Stimulated activated CD8-positive, alpha-beta memory T cell treated with anti-CD3 and anti-CD28 coated beads, Interleukin-4, amount 100 ng/mL, for 48 hours (primary cell): Measurements from ENCODE around the gene CHD1.

Experiments
- DNase-seq: peaks from one replicate; pipeline ENCODE4 v3.0.0-alpha.2; 2020

CHD1 gene

DNA sequence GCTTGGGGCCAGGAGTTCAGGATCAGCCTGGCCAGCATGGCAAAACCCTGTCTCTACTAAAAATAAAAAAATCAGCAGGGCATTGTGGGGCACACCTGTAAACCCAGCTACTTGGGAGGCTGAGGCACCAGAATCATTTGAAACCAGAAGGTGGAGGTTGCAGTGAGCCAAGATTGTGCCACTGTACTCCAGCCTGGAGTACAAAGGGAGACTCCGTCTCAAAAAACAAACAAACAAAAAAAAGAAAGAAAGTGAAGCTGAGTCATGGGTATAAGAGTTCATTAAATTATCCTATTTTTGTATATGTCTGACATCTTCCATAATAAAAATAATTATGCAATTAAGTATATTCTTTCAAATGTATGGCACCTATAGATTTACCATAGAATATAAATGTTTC is 37.2 kb downstream of the CHD1 start:
- DNase-seq, result no peak

GRCh38 chr5:98880598-98880997 is 48.2 kb downstream of the CHD1 start:
- DNase-seq, result no peak

GRCh38 chr5:98880151-98880550 is 48.7 kb downstream of the CHD1 start:
- peak; percentile 41 for DNase-seq

DNA sequence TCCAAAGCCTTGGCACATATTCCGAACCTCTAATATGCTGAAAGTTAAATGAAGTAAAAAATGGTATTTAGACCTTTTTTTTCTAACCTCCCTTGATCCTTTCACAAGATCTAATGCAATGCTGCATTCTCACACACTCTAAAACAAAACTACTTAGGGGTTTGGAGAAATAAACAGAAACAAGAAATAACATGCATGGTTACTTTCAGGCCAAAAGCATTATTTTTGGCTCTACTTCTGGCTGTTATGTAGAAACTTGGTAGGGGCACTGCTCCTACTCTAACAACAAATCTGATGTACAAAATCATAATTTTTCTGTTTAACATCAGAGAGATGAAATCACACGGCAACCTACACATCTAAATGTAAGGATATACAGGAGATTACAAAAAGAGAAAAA is 51.2 kb downstream of the CHD1 start:
- DNase-seq, result no peak

DNA sequence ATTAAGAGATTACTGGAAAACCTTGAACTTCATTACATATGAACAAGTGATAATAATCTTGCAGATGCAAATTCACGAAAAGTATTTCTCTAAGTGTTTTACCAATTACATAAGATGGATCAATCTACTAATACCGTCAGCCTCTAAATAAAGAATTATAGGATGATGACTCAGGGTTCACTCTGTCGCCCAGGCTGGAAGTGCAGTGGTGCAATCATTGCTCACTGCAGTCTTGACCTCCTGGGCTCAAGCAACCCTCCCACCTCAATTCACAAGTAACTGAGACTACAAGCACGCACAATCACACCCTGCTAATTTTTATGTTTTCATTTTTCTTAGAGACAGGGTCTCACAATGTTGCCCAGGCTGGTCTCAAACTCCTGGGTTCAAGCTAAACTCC is 56.1 kb downstream of the CHD1 start:
- no peak for DNase-seq

- no peak for DNase-seq
Observed at GRCh38 chr5:98865690-98866089, 63.1 kb downstream of the CHD1 start.

- DNase-seq, result no peak
Observed at GRCh38 chr5:98847054-98847453, 81.8 kb downstream of the CHD1 start.

DNA sequence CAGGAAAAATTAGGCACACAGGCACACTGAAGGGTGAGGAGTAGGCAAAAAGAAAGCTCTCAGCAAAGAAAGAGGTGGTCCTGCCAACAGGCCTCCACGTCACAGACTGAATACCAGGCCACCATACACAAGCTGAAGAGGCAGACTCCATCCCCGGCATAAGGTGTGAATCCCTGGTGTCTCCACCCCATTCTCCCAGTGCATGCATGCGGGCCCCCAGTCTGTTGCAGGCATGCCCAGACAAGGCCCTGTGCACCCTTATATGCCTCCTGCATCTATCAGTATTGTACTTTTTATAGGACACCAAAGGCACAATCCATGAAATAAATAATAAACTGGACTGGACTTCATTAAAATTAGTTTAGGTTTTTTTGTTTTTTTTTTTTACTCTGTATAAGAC is 82.3 kb downstream of the CHD1 start:
- no peak for DNase-seq

DNA sequence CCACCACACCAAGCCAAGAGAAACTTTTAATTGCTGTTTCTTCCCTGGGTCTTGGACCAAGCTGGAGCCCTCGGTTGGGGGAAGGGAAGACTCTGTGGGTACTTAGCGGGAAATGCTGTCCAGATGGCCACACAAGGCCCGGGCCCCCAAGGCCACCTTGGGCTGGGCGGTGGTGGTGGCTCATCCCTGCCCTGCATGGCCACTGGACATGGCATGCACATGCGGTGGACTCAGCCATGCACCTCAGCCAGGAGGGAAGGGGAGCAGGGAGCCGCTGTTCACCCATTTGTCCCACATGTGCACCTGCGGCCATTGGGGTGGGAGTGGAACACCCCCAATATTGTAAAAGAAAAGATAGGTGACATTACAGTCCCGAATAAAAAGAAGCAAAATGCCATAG is 82.9 kb downstream of the CHD1 start:
- DNase-seq, result no peak

DNA sequence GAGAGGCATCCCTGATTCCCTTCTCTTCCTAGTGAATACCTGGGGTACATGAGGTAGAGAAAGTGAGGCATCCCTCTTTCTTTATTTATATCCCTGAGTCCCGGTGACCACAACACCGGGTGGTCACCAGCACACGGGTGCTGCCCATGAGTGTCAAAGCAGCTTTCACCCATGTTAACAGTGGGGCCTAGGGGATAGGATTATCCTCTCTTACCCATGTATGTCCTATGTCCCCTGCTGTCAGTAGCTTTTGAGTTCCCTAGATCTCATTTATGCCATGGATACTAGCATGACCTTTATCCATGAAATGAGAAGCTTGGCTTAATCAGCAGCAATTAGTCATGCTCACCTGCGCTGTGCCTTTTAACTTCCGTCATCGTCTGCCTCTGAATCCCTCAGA is 83.9 kb downstream of the CHD1 start:
- no peak for DNase-seq

- DNase-seq, result no peak
Observed at GRCh38 chr5:98843481-98843880, 85.3 kb downstream of the CHD1 start.

- DNase-seq, result no peak
Observed at GRCh38 chr5:98840946-98841345, 87.9 kb downstream of the CHD1 start.

- DNase-seq, result peak; percentile 28
Observed at GRCh38 chr5:98839469-98840383, 89.1 kb downstream of the CHD1 start.

DNA sequence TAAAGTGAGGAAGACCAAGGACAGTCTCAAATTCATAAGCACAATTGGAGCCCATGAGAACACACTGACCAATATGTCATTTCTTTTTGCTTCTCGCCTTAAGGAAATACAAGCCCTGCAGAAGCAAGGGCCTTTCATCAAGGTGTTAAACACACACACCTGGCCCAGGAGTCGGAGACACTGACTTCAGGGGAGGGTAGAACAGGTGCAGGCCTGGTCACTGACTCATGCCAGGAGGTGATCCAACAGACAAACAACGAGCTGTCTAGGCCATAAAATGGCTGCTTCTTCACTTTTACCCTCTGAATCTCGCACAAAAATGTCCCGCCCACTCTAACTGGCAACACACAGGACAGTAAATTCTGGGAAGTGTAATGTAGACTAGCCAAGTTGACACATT is 92.6 kb downstream of the CHD1 start:
- no peak for DNase-seq

GRCh38 chr5:98827588-98828284 is 101.1 kb downstream of the CHD1 start:
- no peak for DNase-seq

GRCh38 chr5:98827161-98827560 is 101.6 kb downstream of the CHD1 start:
- DNase-seq, result no peak

GRCh38 chr5:98825582-98826375 is 103.0 kb downstream of the CHD1 start:
- DNase-seq, result no peak

- no peak for DNase-seq
Observed at GRCh38 chr5:98816582-98817222, 112.1 kb downstream of the CHD1 start.

GRCh38 chr5:98813755-98814154 is 115.1 kb downstream of the CHD1 start:
- DNase-seq, result no peak

DNA sequence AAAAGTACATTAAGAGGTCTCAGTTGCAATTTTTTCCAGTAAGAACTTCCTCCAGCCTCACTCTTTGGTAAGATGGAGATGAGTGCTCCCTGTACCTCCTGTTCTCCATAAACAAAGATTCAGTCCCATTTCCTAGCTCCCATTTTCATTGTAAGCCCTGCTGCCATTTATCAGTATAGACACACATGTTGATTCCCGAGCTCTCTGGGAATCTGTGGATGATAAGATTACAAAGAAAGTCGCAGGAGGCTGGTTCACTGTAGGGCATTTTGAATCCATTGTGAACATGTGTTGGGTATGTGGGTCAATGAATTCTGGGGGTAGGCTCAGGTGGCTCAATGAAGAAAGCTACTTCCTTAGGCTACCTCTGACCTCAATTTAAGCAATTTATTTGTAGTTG is 118.6 kb downstream of the CHD1 start:
- DNase-seq, result no peak

GRCh38 chr5:98807806-98808205 is 121.0 kb downstream of the CHD1 start:
- DNase-seq, result no peak

DNA sequence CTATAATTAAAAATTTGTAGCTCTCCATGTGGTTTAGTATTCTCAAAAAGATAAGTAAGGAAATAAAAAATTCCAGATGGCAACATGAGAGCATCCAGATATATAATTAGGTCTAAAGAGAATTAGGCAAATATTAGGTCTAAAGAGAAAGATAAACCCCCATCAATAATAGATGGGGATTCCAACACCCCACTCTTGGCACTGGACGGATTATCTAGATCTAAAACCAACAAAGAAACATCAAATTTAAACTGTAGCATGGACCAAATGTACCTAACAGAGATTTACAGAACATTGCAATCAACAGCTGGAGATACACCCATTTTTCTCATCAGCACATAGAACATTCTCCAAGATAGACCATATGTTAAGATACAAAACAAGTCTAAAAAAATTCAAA is 123.7 kb downstream of the CHD1 start:
- DNase-seq, result no peak

DNA sequence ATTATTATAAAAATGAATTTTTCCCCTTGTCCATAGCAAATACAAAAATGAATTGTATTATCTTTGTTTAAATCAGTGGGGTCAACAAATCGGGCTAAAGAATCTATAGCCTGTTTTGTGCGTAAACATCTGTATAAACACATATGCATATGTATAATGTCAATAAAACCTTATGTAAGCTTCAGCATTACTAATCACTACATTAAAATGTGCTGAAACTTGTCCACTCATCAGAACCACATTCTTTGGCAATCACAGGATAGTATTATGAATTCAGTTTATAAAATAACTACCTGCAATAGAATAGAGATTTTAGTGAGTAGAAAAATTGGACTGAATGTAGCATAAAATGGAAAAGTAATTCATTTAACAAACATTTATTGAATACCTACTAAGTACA is 124.7 kb downstream of the CHD1 start:
- DNase-seq, result no peak
